Natural killer cell treated with Interleukin-12 subunit alpha and Interleukin-12 subunit beta and Interleukin-15 and Interleukin-18, amount 100 ng/mL, for 72 hours (primary cell): ENCODE measurements around the gene KIRREL3. TPM values are rescaled to one million over a fixed set of nuclear protein-coding genes. Genes with fewer than 3 reads are reported as not detected.

Source experiments
- ATAC-seq, 2 donors: fragments of 150-1000 bp; cut with Tn5 transposase in 1 of 2; sonication (Bioruptor Pico), chemical (Tn5 transposase) in 1 of 2; 2 replicates each; pipeline ENCODE4 v1.10.0; 2021
- DNase-seq: peaks from one replicate; pipeline ENCODE4 v3.0.0; 2022; ENCODE audit warnings: low spot score
- H3K27ac Mint-ChIP-seq, 2 donors: 1 replicate in 1 of 2; 2 replicates in 1 of 2; pipeline ENCODE4 v1.8.0; 2022; ENCODE audit warnings: mixed read lengths in 2 of 2, mild to moderate bottlenecking in 1 of 2, moderate library complexity in 1 of 2
- H3K27me3 Mint-ChIP-seq, 2 donors: 1 replicate in 1 of 2; 2 replicates in 1 of 2; pipeline ENCODE4 v1.8.0; 2022; ENCODE audit warnings: mixed read lengths in 2 of 2
- H3K36me3 Mint-ChIP-seq: one replicate; pipeline ENCODE4 v1.8.0; 2022; ENCODE audit warnings: mixed read lengths
- H3K4me1 Mint-ChIP-seq, 2 donors: 1 replicate in 1 of 2; 2 replicates in 1 of 2; pipeline ENCODE4 v1.8.0; 2022; ENCODE audit warnings: low read depth in 2 of 2, mixed read lengths in 2 of 2, mild to moderate bottlenecking in 1 of 2
- H3K4me3 Mint-ChIP-seq: one replicate; pipeline ENCODE4 v1.8.0; 2022; ENCODE audit warnings: mixed read lengths
- H3K9me3 Mint-ChIP-seq: 2 replicates; pipeline ENCODE4 v1.8.0; 2022; ENCODE audit warnings: mixed read lengths
- total RNA-seq, 2 donors: library from RNA; stranded (reverse); gene quantifications; one replicate each; pipeline ENCODE4 v1.2.3, GENCODE V29; 2022

KIRREL3 gene
- total RNA-seq, 2 donors from 2014 or later, result not detected

DNA sequence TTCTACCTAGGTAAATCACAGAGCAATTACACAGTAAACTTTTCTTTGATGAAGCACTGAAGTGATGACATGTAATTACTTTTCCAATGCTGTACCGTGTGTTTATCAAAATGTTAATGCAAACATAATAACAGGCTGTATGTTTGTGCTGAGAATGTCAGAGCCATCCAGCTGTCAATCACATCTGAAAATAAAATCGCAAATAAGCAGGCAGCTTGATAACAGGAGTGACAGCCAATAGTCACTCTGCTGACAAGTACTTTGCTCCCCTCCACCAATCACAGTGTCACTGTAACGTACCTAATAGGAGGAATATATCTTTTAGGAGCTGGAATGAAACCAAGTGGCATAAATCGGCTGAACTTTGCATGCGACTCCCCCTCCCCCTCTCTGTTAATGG lies 119.7 kb downstream of the KIRREL3 start:
- Mint-ChIP-seq H3K27ac (no peak overlapping the region), H3K27me3 (peaks cover 15 to 45% of the 10 kb centered on the region in 2 donors), H3K4me1 (no peaks in the 10 kb centered on the region), H3K4me3 (no peak overlapping the region), H3K9me3 (no peaks in the 10 kb centered on the region), H3K36me3 (no peaks in the 10 kb centered on the region)
- ATAC-seq (no peak), DNase-seq (no peak)

DNA sequence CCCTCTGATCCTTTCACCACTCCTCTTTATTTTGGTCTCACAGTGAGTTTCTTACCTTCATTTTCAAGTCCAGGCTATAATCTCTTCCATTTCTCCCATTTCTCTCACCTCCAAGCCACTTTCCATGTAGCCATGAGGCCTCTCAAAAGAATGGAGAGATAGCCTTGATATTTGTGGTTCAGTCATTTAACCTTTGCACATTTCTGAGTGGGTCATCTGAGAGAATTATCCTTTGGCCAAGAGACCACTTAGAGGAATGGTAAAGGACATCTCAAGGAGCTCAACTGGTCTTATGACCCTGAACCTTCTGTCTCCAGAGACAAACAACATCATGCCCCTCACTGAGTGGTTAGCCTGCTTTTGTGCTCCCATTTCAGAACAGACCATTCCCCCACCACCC lies 121.1 kb downstream of the KIRREL3 start:
- H3K27ac Mint-ChIP-seq, result no peak overlapping the region
- H3K4me3 Mint-ChIP-seq, result no peak overlapping the region
- no peaks in the 10 kb centered on the region for H3K36me3 Mint-ChIP-seq
- DNase-seq (no peak), ATAC-seq (no peak)
- H3K4me1 Mint-ChIP-seq, result no peaks in the 10 kb centered on the region
- peaks cover 15 to 42% of the 10 kb centered on the region in 2 donors for H3K27me3 Mint-ChIP-seq
- H3K9me3 Mint-ChIP-seq, result no peaks in the 10 kb centered on the region

DNA sequence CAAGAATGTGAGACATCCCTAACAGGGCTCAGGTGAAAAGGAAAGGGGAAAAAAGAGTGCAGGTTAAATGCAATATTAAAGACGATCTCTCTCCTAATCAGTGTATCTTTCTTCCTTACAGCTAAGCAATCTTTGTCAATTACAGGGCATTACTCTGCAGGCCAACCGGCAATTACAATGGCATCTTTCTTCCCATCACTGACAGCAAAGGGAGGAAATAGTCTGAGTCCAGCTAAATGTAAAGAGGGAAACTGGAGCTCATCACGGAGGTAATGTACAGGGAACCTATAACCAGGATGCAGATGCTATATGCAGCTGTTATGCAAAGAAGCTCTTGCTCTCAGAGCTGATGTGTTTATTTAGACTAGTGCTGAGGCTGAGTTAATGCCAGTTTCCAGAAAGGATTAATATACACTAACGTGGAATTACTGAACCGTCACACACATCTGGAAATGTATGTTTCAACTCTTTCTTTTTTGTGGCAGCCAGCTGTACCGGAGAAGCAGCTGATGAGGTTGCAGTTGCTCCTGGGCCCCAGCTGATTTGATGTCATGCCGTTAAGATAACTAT lies 121.6 kb downstream of the KIRREL3 start:
- Mint-ChIP-seq H3K27ac (no peak overlapping the region), H3K27me3 (peaks cover 16 to 37% of the 10 kb centered on the region in 2 donors), H3K36me3 (no peaks in the 10 kb centered on the region), H3K4me3 (no peak overlapping the region), H3K9me3 (no peaks in the 10 kb centered on the region), H3K4me1 (no peaks in the 10 kb centered on the region)
- no peak for ATAC-seq
- DNase-seq, result no peak

DNA sequence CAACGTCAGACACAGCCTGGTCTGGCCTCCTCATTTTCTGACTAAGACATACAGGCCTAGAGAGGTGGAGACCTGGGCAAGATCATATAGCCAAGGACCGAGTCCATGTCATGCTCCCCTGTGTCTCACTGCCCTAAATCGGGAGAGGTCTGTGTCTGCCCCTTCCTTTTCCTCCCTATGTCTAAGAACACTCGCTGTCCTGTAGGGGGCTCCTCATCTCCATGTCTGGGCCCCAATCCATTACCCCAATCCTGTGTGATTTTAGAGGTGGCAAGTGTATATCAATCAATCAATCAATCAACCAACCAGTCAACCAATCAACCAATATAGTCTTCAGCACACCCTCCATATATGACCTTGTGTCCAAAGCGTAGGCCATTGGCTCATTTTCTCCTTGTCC lies 125.7 kb downstream of the KIRREL3 start:
- Mint-ChIP-seq H3K27ac (no peak overlapping the region), H3K4me1 (no peaks in the 10 kb centered on the region), H3K36me3 (no peaks in the 10 kb centered on the region), H3K9me3 (no peaks in the 10 kb centered on the region), H3K4me3 (no peak overlapping the region), H3K27me3 (peaks cover 25 to 31% of the 10 kb centered on the region in 2 donors)
- ATAC-seq, result no peak
- DNase-seq, result no peak

DNA sequence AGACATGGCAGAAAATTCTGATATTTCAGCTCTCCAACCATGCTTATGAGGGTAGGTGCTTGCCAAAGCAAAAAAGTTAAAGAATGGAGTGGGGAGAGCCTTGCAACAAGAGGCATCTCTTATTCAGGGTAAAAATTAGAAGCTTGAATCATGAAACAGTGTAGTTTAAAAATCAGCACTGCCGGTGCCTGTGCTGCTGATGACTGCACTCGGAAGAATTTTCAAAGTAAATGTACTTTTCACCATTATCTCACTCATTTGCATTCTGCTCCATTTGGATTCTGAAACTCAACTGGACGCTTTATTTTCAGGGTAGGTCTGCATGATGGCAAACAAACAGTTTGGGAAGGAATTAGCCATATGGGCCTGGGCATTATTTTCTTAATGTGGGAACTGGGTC lies 126.3 kb downstream of the KIRREL3 start:
- Mint-ChIP-seq H3K27me3 (peaks cover 23 to 26% of the 10 kb centered on the region in 2 donors), H3K4me1 (no peaks in the 10 kb centered on the region), H3K9me3 (no peaks in the 10 kb centered on the region), H3K27ac (no peak overlapping the region), H3K4me3 (no peak overlapping the region), H3K36me3 (no peaks in the 10 kb centered on the region)
- DNase-seq, result no peak
- no peak for ATAC-seq

DNA sequence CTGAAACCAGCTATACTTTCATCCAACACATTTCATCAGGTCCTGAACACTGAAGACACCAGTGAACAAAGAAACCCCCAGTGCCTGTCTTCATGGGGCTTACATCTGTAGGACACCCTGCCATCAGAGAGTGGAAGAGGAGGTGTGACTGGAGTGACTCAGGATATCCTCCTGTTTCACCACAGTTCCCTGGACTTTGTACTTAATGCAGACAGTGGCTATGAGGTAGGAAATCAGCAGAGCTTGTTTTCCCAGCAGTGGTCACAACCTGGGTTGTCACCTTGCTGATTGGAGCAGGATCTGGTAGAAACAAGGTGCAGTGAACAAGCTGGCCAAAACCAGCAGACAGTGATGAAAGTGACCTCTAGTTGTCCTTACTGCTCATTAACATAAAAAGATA lies 128.8 kb downstream of the KIRREL3 start:
- Mint-ChIP-seq H3K27me3 (peaks cover 12 to 24% of the 10 kb centered on the region in 2 donors), H3K9me3 (no peaks in the 10 kb centered on the region), H3K36me3 (no peaks in the 10 kb centered on the region), H3K4me3 (no peak overlapping the region), H3K4me1 (no peaks in the 10 kb centered on the region), H3K27ac (no peak overlapping the region)
- DNase-seq, result no peak
- no peak for ATAC-seq

DNA sequence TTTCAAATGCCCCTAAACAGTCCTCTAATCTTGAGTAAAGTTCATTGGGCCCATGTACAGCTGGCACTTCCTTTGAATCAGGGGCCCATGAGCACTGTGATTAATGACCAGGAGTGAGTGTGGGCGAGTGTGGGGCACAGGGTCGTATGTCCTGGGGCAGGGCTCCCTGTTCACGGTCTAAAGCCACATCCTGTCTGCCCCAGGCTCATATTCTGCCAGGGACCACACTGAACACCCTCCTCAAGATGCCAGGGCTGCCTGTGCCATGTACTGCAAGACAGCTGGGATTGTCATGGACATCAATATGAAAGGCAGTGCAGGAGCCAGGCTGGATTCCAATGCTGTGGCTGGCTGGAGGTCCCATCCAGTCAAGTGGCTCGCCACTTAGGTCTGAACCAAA lies 130.5 kb downstream of the KIRREL3 start:
- ATAC-seq (no peak), DNase-seq (no peak)
- Mint-ChIP-seq H3K4me3 (no peak overlapping the region), H3K27ac (no peak overlapping the region), H3K9me3 (no peaks in the 10 kb centered on the region), H3K4me1 (no peaks in the 10 kb centered on the region), H3K27me3 (peaks cover 11 to 20% of the 10 kb centered on the region in 2 donors), H3K36me3 (no peaks in the 10 kb centered on the region)

DNA sequence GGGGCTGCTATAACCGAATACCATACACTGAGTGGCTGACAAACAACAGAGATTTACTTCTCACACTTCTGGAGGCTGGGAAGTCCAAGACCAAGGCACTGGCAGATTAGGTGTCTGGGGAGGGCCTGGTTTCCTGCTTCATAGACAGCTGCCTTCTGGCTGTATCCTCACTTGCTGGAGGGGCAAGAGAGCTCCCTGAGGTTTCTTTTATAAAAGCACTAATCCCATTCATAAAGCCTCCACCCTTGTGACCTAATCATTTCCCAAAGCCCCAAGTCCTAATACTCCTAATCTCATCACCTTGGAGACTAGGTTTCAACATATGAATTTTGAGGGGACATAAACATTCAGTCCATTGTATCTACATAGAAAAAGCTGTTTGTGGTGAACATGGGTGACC lies 131.8 kb downstream of the KIRREL3 start:
- no peak for DNase-seq
- H3K9me3 Mint-ChIP-seq, result no peaks in the 10 kb centered on the region
- H3K36me3 Mint-ChIP-seq, result no peaks in the 10 kb centered on the region
- no peak for ATAC-seq
- H3K27ac Mint-ChIP-seq, result no peak overlapping the region
- peaks cover 7 to 15% of the 10 kb centered on the region in 2 donors for H3K27me3 Mint-ChIP-seq
- H3K4me1 Mint-ChIP-seq, result no peaks in the 10 kb centered on the region
- no peak overlapping the region for H3K4me3 Mint-ChIP-seq

DNA sequence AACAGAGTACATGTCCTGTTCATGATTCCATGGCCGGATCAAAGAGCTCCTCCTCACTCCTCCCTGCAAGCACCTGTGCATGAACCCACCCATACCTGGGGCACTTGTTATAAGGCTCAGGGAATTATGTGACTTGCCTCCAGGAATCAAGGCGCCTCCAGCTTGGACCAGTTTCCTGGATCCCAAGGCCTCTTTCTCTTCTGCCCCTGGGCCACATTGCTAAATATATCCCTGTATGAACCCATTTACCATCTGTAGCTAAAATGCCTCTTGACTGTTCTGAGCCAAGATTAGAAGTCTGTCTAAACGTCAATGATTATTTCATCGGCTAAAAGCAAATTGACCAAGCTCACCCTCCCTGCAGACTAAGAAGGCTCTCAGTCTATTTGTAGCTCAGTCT lies 135.6 kb downstream of the KIRREL3 start:
- Mint-ChIP-seq H3K4me1 (peaks cover 7 to 9% of the 10 kb centered on the region in 2 donors), H3K27me3 (peaks cover 3 to 9% of the 10 kb centered on the region in 2 donors), H3K36me3 (no peaks in the 10 kb centered on the region), H3K4me3 (no peak overlapping the region), H3K9me3 (no peaks in the 10 kb centered on the region), H3K27ac (no peak overlapping the region)
- no peak for ATAC-seq
- DNase-seq, result no peak

DNA sequence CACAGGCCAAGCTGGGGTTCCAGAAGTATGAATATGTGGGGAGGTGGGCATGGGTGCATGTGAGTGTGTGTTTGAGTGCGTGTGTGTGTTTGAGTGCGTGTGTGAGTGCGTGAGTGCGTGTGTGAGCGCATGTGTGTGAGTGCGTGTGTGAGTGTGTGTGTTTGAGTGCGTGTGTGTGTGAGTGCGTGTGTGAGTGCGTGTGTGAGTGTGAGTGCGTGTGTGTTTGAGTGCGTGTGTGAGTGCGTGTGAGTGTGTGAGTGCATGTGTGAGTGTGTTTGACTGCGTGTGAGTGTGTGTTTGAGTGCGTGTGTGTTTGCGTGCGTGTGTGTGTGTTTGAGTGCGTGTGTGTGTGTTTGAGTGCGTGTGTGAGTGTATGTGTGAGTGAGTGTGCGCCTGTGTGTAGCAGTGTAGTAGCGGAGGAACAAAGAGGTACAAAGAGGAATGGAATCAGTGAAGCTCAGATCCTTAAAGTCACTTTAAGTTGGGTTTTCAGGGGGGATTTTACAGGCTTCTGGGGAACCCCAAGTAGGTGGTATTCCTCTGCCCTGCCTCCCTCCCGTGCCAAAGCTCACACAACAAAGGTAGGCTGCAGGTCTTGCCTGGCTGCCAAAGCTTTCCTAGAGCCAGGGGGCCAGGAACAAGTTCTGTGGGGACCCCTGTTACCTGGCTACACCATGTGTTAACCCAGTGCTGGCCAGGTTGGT lies 137.1 kb downstream of the KIRREL3 start:
- H3K36me3 Mint-ChIP-seq, result no peaks in the 10 kb centered on the region
- H3K9me3 Mint-ChIP-seq, result no peaks in the 10 kb centered on the region
- no peak overlapping the region for H3K27ac Mint-ChIP-seq
- no peak overlapping the region for H3K4me3 Mint-ChIP-seq
- peaks cover 7 to 9% of the 10 kb centered on the region in 2 donors for H3K4me1 Mint-ChIP-seq
- DNase-seq (no peak), ATAC-seq (no peak)
- peaks cover 6 to 9% of the 10 kb centered on the region in 2 donors for H3K27me3 Mint-ChIP-seq

DNA sequence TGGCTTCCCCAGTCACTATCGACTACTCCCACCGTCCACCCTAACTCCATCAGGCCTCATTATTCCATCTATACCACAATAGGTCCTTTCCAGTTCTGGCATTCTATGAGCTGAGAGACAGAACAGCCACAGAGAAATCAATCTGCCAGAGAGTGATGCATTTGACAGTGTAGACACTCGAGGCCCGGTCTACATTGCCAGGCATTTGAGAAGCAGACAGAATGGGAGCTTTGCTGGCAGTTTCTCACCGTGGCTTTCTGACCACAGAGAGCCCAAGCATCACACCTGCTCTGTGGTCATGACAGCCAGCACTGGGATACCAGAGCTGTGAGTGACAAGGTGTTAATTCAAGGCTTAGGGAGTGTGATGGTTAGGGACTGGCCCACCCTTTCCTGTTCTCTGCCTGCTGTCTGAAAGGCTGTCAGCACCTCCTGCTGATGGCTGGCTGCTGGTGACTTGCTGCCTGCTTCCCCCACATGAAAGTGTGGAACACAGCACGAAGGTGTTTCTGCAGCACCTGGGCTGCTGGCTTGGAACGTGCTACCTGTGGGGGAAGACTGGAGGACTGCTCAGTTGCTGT lies 137.8 kb downstream of the KIRREL3 start:
- DNase-seq, result no peak
- ATAC-seq, result peak; percentile 45 to 70
- Mint-ChIP-seq H3K36me3 (no peaks in the 10 kb centered on the region), H3K27me3 (peaks cover 6 to 8% of the 10 kb centered on the region in 2 donors), H3K4me1 (peaks cover 7 to 9% of the 10 kb centered on the region in 2 donors), H3K9me3 (no peaks in the 10 kb centered on the region), H3K27ac (no peak overlapping the region), H3K4me3 (no peak overlapping the region)

DNA sequence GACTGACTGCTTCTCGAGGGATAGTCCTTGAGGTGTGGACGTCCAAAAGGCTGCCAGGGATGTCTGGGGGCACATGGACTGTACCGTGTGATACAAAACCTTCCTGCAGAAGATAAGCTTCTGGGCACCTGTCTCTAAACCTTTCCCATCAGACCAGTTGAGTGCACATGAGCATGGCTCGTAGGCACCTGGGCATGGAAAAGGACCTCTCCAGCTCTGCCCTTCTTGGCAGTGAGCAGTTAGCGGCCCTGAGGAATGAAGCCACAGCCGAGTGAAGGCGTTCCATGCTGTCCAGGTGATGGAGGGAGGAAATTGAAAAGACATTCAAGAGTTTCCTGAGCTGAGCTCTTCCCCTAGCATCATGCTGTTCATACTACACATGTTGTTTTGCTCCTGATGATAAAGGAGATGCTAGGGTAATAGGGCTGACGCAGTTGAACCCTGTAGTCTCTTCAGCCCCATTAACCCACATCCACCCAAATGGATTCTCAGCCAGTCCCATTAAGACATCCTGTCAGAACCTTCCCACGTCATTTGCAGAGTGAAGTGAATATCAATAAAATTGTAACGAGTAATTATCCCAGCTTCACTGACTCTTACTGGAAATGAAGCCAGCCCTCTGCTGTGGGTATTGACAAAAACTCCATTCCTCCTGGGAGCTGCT lies 138.6 kb downstream of the KIRREL3 start:
- H3K36me3 Mint-ChIP-seq, result no peaks in the 10 kb centered on the region
- peaks cover 7 to 9% of the 10 kb centered on the region in 2 donors for H3K4me1 Mint-ChIP-seq
- peaks cover under 1 to 6% of the 10 kb centered on the region in 2 donors for H3K27me3 Mint-ChIP-seq
- H3K4me3 Mint-ChIP-seq, result no peak overlapping the region
- ATAC-seq (no peak), DNase-seq (no peak)
- no peaks in the 10 kb centered on the region for H3K9me3 Mint-ChIP-seq
- no peak overlapping the region for H3K27ac Mint-ChIP-seq

DNA sequence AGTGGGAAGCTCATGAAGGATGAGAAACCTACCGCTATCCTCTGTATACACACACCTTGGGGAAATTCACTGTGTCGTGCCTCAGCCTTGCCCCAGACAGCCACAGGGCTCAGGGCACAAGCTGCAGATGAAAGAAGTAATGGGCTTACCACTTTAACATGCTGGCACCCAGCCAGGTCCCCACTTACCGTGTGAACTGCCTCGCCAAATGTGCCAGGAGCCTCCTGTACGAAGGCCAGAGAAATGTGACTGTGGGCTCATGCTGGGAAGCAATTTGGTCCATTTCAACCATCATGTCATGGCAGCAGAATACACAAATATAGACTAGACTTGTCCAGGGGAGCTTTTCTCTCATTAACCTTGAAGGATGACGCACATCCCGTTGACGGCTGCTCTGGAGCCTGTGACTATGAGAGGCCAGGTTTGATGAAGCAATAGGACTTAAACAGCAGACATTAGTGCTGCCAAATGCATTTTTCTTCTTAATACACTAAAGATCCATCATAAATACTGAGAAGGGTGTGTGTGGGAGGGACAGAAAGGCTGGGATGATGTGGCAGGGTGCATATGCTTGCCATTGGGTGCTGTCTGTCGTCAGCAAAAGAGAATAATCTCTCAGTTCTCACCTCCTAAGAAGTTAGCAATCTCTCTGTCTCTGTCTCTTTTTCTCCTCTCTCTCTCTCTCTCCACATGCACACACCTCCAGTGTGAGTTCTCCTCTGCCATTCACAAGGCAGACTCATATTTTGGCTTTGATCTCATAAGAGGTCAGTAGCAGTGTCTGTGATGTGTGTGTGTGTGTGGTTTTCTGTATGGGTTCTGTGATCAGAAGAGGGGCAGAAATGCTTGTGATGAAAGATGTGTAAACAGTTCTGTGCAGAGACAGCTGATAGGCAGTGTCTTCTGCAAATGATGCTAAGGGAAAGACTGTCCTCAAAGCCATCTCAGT lies 142.4 kb downstream of the KIRREL3 start:
- Mint-ChIP-seq H3K4me3 (no peak overlapping the region), H3K27me3 (peaks cover 6 to 8% of the 10 kb centered on the region in 2 donors), H3K4me1 (peaks cover 2 to 5% of the 10 kb centered on the region in 2 donors), H3K36me3 (no peaks in the 10 kb centered on the region), H3K9me3 (no peaks in the 10 kb centered on the region), H3K27ac (no peak overlapping the region)
- ATAC-seq (no peak), DNase-seq (no peak)
